Muscle layer of duodenum (tissue), 2 donors: ENCODE measurements around the gene IL11.
"Not testable (repeated sequence)": the region's sequence is repeated elsewhere in the genome, so short reads cannot be mapped to it uniquely, and the experiment has no call there.

Source experiments
- H3K27ac ChIP-seq: one replicate; pipeline ENCODE4 v1.7.0; 2013; ENCODE audit warnings: mild to moderate bottlenecking, low read length
- H3K27me3 ChIP-seq: one replicate; pipeline ENCODE4 v1.7.0; 2013; ENCODE audit warnings: low read depth, mild to moderate bottlenecking, control low read depth, low read length
- H3K36me3 ChIP-seq, 2 donors: one replicate each; pipeline ENCODE4 v1.7.0; 2013; ENCODE audit warnings: low read length in 2 of 2, control low read depth in 1 of 2, mild to moderate bottlenecking in 1 of 2; ENCODE audit not compliant: insufficient read depth in 2 of 2, control insufficient read depth in 1 of 2
- H3K4me1 ChIP-seq, 2 donors: one replicate each; pipeline ENCODE4 v1.7.0; 2013; ENCODE audit warnings: low read length in 2 of 2, mild to moderate bottlenecking in 2 of 2, control low read depth in 1 of 2, moderate library complexity in 1 of 2; ENCODE audit not compliant: insufficient read depth in 2 of 2, control insufficient read depth in 1 of 2
- H3K4me3 ChIP-seq, 2 donors: one replicate each; pipeline ENCODE4 v1.7.0; 2013; ENCODE audit warnings: low read length in 2 of 2, low read depth in 1 of 2, mild to moderate bottlenecking in 1 of 2
- H3K9me3 ChIP-seq, 2 donors: one replicate each; pipeline ENCODE4 v1.7.0; 2013; ENCODE audit warnings: low read length in 2 of 2, control low read depth in 1 of 2, mild to moderate bottlenecking in 1 of 2; ENCODE audit not compliant: control insufficient read depth in 1 of 2
- donor health status: healthy.

IL11 gene

GRCh38 chr19:55406091-55406825 is 36.0 kb upstream of the IL11 start:
- no peaks in the 10 kb centered on the region for H3K9me3 ChIP-seq
- peak overlapping the region; percentile 63 to 75 for H3K4me3 ChIP-seq
- no peak overlapping the region for H3K27ac ChIP-seq
- H3K4me1 ChIP-seq = peaks cover 14 to 15% of the 10 kb centered on the region in 2 donors
- H3K27me3 ChIP-seq = no peaks in the 10 kb centered on the region
- peaks cover 25 to 32% of the 10 kb centered on the region in 2 donors for H3K36me3 ChIP-seq

- Histone ChIP-seq H3K27ac (no peak overlapping the region), H3K27me3 (no peaks in the 10 kb centered on the region), H3K9me3 (no peaks in the 10 kb centered on the region), H3K4me1 (peaks cover 14 to 15% of the 10 kb centered on the region in 2 donors), H3K36me3 (peaks cover 30 to 37% of the 10 kb centered on the region in 2 donors), H3K4me3 (no peak overlapping the region)
Observed at GRCh38 chr19:55405638-55406037, 35.4 kb upstream of the IL11 start.

GRCh38 chr19:55402509-55402908 is 32.2 kb upstream of the IL11 start:
- H3K36me3 ChIP-seq = peaks cover 35 to 41% of the 10 kb centered on the region in 2 donors
- H3K9me3 ChIP-seq = no peaks in the 10 kb centered on the region
- H3K27ac ChIP-seq = no peak overlapping the region
- H3K4me3 ChIP-seq = no peak overlapping the region
- H3K27me3 ChIP-seq = no peaks in the 10 kb centered on the region
- H3K4me1 ChIP-seq = peaks cover 11 to 15% of the 10 kb centered on the region in 2 donors

- not testable (repeated sequence) for H3K9me3 ChIP-seq, H3K4me3 ChIP-seq, H3K27me3 ChIP-seq, H3K4me1 ChIP-seq, H3K27ac ChIP-seq
- H3K36me3 ChIP-seq = peaks cover 35 to 41% of the 10 kb centered on the region in 2 donors
Observed at GRCh38 chr19:55401390-55401789, 31.1 kb upstream of the IL11 start.

- Histone ChIP-seq H3K27ac (no peak overlapping the region), H3K27me3 (no peaks in the 10 kb centered on the region), H3K36me3 (peaks cover 31 to 35% of the 10 kb centered on the region in 2 donors), H3K9me3 (no peaks in the 10 kb centered on the region), H3K4me3 (no peak overlapping the region), H3K4me1 (peaks cover 0 to under 1% of the 10 kb centered on the region in 2 donors)
Observed at GRCh38 chr19:55400281-55401087, 30.2 kb upstream of the IL11 start.

GRCh38 chr19:55398200-55398925 is 28.1 kb upstream of the IL11 start:
- Histone ChIP-seq H3K27me3 (no peaks in the 10 kb centered on the region), H3K4me1 (no peaks in the 10 kb centered on the region), H3K36me3 (peaks cover 21 to 29% of the 10 kb centered on the region in 2 donors), H3K27ac (no peak overlapping the region), H3K4me3 (no peak overlapping the region), H3K9me3 (no peaks in the 10 kb centered on the region)

- no peak overlapping the region for H3K4me3 ChIP-seq
- H3K27me3 ChIP-seq = no peaks in the 10 kb centered on the region
- H3K27ac ChIP-seq = no peak overlapping the region
- H3K9me3 ChIP-seq = no peaks in the 10 kb centered on the region
- peaks cover 6 to 16% of the 10 kb centered on the region in 2 donors for H3K4me1 ChIP-seq
- peaks cover 23 to 25% of the 10 kb centered on the region in 2 donors for H3K36me3 ChIP-seq
Observed at GRCh38 chr19:55392820-55393761, 22.8 kb upstream of the IL11 start.

- Histone ChIP-seq H3K27me3 (no peaks in the 10 kb centered on the region), H3K27ac (no peak overlapping the region), H3K4me1 (peaks cover 16 to 27% of the 10 kb centered on the region in 2 donors), H3K36me3 (peaks cover 23 to 30% of the 10 kb centered on the region in 2 donors), H3K9me3 (no peaks in the 10 kb centered on the region), H3K4me3 (no peak overlapping the region)
Observed at GRCh38 chr19:55391702-55392615, 21.7 kb upstream of the IL11 start.

GRCh38 chr19:55391191-55391670 is 21.0 kb upstream of the IL11 start:
- H3K4me1 ChIP-seq = peaks cover 20 to 32% of the 10 kb centered on the region in 2 donors
- no peak overlapping the region for H3K4me3 ChIP-seq
- H3K27ac ChIP-seq = no peak overlapping the region
- H3K36me3 ChIP-seq = peaks cover 23 to 30% of the 10 kb centered on the region in 2 donors
- no peaks in the 10 kb centered on the region for H3K27me3 ChIP-seq
- no peaks in the 10 kb centered on the region for H3K9me3 ChIP-seq
